NCI-H1930 (cell line): ENCODE measurements around the gene ERP44.
"Not testable (repeated sequence)": the region's sequence is repeated elsewhere in the genome, so short reads cannot be mapped to it uniquely, and the experiment has no call there.

Experiments
- DNase-seq, 2 experiments: peaks; one replicate each; lab custom pipeline; 2025; lab: John Stamatoyannopoulos, UW

Gene ERP44

GRCh38 chr9:100098887-100099721 is at the start of gene ERP44, which contains the start of gene INVS:
ERP44 (minus strand) TSS chr9:100099000; CDS start chr9:100098840, 160 bp downstream.
INVS (plus strand) TSS chr9:100099243; CDS start chr9:100104522, 5,279 bp downstream.
- DNase-seq: peak; percentile 98 to 99

DNA sequence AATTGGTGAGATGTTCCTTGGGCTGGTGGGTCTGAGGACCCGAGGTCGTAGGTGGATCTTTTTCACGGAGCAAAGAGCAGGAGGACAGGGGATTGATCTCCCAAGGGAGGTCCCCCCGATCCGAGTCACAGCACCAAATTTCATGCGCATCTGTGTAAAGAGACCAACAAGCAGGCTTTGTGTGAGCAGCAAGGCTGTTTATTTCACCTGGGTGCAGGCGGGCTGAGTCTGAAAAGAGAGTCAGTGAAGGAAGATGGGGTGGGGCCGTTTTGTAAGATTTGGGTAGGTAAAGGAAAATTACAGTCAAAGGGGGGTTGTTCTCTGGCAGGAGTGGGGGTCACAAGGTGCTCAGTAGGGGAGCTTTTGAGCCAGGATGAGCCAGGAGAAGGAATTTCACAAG is 47.2 kb upstream of the ERP44 start:
- not testable (repeated sequence) for DNase-seq

DNA sequence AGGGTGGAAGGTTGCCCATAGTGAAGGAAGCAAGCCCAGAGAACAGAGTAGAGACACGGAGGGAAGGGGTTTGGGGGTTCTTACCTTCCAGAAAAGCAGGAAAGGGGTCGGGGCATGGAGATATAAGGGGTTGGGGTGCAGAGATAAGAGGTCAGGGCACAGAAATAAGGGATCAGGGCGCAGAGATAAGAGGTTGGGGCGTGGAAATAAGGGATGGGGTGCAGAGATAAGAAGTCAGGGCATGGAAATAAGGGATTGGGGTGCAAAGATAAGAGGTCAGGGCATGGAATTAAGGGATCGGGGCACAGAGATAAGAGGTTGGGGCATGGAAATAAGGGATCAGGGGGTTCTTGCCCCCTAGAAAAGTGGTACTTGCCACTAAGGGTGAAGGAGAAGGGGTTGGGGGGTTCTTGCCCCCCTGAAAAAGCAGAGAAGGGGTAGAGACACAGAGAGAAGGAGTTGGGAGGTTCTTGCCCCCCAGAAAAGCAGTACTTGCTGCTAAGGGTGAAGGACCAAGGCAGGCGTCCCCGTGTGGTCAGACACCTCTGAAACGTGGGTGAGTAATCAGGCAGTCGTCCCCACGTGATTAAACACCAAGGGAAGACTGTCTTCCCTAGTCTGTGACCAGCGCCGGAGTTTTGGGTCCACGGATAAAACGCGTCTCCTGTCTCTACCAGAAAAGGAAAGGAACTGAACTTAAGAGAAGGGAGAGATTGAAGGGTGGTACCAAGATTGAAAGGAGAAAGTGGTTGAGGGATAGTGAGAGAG is 46.6 kb upstream of the ERP44 start:
- DNase-seq: not testable (repeated sequence)

DNA sequence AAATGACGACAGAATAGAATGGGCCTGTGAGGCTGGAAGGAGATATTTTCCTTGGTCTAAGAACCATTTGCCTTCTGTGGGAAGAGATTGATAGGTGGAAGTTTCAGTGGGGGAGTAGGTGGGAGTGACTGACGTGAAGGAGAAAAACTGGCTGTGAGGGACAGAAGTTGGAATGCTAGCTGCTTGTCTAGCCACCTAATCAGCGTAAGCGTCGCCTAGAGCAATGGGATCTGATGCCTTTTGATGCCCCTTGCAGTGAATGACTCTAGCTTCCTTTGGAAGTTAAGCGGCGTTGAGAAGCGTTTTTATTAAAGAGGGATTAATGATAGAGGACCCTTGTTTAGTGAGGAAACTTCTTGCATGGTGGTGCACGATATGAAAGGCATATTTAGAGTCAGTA is 43.1 kb upstream of the ERP44 start:
- not testable (repeated sequence) for DNase-seq

GRCh38 chr9:100140303-100140702 is 41.5 kb upstream of the ERP44 start:
- not testable (repeated sequence) for DNase-seq

DNA sequence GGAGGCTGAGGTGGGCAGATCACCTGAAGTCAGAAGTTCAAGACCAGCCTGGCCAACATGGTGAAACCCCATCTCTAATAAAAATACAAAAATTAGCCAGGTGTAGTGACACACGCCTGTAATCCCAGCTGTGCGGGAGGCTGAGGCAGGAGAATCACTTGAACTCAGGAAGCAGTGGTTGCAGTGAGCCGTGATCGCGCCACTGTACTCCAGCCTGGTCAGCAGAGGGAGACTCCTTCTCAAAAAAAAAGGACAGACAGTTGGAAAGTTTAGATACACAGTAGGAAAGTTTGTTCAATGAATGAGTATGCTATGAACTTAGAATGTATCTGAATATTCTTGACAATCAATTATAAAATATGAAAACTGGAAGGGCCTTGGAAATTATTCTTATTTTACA is 38.0 kb upstream of the ERP44 start:
- DNase-seq: not testable (repeated sequence)

- no peak for DNase-seq
Measured at GRCh38 chr9:100134731-100135130, 35.9 kb upstream of the ERP44 start.

- no peak for DNase-seq
Measured at GRCh38 chr9:100131875-100132430, 33.2 kb upstream of the ERP44 start.

GRCh38 chr9:100131216-100131615 is 32.4 kb upstream of the ERP44 start:
- no peak for DNase-seq

GRCh38 chr9:100129772-100130171 is 31.0 kb upstream of the ERP44 start:
- no peak for DNase-seq

- no peak for DNase-seq
Measured at GRCh38 chr9:100126423-100126822, 27.6 kb upstream of the ERP44 start.

GRCh38 chr9:100125910-100126309 is 27.1 kb upstream of the ERP44 start:
- DNase-seq: no peak

DNA sequence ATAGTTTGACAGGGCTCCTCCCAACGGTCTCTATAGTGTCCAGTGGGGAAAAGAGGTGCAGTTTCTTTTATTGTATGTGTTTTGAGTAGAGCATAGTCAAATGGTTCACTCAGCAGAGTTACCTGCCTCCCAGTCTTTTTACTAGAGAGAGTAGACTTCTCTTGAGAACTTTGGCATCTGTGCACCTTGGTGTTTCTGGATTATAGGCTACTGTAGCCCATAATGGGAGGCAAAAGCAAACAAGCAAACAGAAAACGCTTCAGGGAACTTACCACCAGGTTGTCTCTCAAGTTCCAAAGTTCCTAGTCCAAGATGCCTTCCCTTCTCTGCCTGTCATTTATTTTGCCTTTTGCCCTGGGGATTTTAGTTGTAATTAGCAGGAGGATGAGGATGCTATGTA is 26.4 kb upstream of the ERP44 start:
- DNase-seq: no peak

DNA sequence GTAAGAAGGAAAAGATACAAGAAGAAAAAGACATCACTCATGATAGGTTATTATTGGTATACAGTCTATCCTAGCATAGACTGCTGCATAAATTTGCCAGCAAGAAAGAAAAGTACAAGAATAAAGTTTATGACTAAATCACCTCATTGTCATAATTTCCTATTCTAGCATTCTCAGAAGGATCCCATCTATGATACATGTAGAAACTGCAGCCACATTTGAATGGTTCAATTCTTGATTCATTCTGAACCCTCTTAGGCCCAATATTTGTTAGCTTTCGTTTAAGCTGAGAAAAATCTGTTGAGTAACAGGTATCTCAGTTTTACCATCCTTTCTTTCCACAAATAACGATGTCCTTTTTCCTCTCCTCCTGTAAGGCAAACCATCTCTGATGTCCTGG is 21.5 kb upstream of the ERP44 start:
- DNase-seq: no peak

DNA sequence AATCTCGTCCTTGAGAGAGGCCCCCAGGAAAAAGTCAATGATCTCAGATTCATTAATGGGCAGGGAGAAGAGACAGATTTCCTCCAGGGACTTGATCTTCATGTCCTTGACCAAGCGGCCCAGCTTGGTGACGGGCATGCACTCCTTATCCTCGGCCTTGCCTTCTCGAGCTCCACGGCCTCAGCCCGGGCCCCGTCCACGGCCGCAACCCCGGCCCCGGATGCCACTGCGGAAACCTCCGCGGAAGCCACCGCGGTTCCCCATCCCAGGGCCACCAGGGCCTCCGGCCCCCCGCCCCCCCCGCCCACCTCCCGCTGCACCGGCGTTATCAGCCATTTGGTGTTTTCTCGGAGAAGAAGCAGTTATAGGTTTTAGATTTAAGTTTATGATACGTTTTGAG is 18.5 kb upstream of the ERP44 start:
- DNase-seq: no peak

GRCh38 chr9:100112677-100113336 is 14.0 kb upstream of the ERP44 start:
- no peak for DNase-seq

DNA sequence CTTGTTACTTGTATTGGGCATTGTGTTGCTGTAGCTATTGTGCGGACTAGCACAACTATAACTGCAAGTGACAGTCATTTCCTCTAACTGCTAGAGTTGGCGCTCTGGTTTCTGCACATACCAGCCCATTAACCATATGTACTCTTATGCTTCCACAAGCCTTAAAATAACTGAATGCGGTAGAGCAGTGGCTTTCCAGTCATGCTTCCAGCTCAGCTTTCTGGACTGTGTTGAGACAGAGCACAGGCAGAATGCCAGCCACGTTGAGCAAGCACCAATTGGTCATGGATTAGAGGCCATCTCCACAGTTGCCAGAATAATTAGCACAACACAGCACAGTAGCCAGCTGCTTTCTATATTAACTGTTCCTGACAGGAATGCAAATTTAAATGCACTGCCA is 12.4 kb upstream of the ERP44 start:
- no peak for DNase-seq

DNA sequence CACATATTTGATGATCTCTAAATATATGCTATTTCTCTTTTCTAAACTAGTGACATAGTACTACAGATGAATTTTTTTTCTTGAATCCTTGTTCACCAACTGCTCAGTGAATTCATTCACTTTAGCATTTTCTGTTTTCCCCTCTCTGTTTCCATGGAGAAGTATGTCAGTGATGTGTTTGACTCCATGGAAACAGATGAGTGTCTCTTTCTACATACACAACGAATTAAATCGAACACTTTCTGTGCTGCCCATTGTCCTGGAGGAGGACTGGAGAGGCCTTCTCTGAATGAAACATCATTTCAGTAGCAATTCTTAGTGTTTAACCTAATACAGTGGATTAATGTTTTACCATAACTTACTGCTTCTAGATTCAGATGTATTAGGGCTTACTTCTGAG is 9.8 kb upstream of the ERP44 start:
- no peak for DNase-seq

DNA sequence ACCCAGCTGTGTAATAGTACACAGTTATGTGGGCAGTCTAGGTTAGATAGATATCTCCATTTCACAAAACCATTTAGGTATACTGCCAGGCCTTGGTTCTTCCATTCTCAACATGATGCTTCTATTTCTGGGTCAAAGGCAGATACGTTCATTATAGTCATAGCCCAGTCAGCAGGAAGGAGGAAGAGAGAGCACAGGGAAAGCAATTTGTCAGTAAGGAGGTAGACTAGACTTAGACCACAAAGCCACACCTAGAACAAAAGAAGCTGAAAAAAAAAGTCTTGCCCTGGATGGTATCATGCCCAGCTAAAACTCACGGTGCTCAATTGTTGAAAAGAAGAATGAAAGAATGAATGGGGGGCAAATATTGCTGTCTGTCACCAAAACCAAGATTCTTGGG is 7.8 kb upstream of the ERP44 start:
- DNase-seq: no peak

DNA sequence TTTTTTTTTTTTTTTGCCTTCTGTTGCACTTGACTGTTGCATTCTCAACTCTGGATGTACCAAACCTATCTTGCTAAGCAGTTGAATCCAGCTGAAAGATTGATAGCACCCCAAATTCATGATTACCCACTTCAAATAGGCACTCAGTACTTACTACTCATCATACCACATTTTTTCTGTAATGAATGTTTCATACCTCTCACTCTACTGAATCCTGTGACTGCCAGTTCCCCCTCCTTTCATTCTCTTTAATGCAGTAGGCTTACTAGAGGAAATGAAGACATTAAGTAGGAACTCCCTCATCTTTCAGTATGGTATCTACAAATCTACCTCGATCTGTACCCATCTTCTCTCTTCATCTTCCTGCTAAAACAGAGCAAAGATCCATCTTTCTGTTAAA is 7.1 kb upstream of the ERP44 start:
- no peak for DNase-seq

DNA sequence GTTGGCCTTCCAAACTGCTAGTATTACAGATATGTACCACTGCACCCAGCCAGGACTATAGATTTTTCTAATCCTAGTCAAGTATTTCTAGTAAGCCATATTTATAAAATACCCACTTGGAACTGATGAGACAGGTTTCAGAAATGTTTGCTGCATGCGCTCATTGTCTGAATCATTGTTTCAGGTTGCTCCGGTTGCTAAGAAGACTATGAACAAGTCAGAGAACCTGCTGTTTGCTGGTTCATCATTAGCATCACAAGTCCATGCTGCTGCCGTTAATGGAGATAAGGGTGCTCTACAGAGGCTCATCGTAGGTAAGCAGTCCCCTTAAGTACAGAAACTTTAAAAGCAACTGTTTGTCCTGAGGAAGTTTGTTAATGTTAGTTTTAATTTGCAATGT is 5.5 kb upstream of the ERP44 start:
- no peak for DNase-seq

DNA sequence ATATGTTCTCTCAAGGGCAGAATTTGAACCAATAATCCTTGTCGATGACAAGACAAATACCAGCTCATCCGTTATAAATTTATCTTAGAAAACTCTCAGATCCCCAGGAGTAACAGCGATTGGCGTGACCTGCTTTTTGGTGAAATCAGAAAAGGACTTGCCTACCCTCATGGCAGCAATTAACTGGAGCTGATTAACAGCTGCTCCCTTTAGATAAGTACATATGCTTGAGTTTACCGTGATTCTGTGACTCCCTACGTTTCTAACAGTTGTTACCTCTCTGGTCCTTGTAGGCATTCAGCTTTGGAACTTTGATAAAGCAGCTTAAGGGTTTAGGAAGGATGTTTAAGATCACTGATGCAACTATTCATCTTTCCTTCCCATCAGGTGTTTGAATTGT is 2.8 kb upstream of the ERP44 start:
- DNase-seq: no peak
